ENCODE results near the gene CTNNBIP1. TPM values are rescaled to one million over a fixed set of nuclear protein-coding genes. Genes with fewer than 3 reads are reported as not detected.

The CTNNBIP1 gene
- total RNA-seq, 1 donor from 2014 or later, result 106 TPM

DNA sequence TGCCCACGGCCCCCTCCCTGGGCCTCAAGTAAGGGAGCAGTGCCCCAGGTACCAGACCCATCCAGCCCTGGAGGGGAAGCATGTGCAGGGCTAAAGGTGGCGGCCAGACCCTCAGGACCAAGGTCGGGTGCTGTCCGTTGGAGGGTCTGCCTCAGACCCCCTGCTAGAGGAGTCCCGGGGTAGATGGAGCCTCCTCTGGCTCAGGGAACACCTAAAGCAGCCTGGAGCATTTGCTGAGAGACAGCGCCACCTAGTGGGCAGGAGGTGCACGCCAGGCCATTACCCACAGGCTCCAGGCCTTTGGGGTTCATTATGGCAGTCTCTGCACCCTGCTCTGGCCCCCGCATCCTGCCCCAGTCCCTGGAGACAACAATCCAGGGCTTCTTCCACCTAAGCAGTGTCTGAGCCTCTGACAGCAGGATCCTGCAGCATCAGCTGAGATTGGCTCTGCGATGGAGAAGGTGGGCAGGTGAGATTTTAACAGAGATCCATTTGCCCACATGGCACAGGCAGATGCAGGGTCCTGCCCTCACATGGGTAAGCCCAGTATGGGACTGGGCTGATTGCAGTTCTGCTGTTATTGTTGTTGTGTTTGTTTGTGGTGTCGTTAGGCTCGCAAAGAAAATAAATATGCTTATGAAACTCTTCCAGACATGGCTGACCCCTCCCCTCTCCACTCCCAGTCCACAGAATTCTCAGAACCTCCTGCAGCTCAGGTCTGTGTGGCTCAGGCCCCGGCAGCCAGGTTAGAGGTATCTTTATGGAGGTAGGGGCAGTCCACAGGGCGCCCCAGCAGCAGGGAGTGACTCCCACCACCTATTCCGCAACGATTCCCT, 42.4 kb downstream of the CTNNBIP1 start:
- TF ChIP-seq, protein P1, sequence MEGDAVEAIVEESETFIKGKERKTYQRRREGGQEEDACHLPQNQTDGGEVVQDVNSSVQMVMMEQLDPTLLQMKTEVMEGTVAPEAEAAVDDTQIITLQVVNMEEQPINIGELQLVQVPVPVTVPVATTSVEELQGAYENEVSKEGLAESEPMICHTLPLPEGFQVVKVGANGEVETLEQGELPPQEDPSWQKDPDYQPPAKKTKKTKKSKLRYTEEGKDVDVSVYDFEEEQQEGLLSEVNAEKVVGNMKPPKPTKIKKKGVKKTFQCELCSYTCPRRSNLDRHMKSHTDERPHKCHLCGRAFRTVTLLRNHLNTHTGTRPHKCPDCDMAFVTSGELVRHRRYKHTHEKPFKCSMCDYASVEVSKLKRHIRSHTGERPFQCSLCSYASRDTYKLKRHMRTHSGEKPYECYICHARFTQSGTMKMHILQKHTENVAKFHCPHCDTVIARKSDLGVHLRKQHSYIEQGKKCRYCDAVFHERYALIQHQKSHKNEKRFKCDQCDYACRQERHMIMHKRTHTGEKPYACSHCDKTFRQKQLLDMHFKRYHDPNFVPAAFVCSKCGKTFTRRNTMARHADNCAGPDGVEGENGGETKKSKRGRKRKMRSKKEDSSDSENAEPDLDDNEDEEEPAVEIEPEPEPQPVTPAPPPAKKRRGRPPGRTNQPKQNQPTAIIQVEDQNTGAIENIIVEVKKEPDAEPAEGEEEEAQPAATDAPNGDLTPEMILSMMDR (IDR thresholded peaks at IDR 0.05; ENCODE audit: unreplicated experiment), result peak; percentile 97
- H3K36me3 Mint-ChIP-seq (ENCODE audit: low read depth, unreplicated experiment), result peaks cover 4% of the 10 kb centered on the region
- no peak overlapping the region for H3K4me3 Mint-ChIP-seq (ENCODE audit: unreplicated experiment)

DNA sequence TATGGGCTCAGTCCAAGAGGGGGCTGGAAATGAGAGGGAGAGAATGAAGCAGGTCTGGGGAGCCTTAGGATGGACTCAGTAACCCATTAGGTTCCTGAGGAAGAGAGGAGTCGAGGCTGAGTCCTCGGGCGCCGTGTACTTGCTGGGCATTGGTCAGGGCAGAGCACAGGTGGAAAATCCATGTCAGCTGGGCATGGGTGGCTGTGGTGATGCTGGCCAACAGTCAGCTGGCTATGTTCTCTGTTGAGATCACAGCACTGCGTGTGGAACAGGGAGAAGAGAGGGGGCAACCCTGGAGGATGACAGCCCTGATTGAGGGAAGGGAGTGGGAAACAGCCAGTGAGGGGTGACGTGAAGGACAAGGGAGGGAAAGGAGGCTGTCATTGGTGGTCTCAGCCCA, 43.2 kb downstream of the CTNNBIP1 start:
- Mint-ChIP-seq H3K36me3 (ENCODE audit: low read depth, unreplicated experiment) (peaks cover 4% of the 10 kb centered on the region), H3K27me3 (ENCODE audit: unreplicated experiment) (peaks cover 4% of the 10 kb centered on the region), H3K27ac (ENCODE audit: unreplicated experiment) (peak overlapping the region; percentile 1), H3K4me1 (ENCODE audit: unreplicated experiment) (peaks cover 4% of the 10 kb centered on the region), H3K9me3 (ENCODE audit: unreplicated experiment) (no peaks in the 10 kb centered on the region), H3K4me3 (ENCODE audit: unreplicated experiment) (peak overlapping the region; percentile 23)
- no peak for DNase-seq (ENCODE audit: low spot score)
- TF ChIP-seq, protein P1 (IDR thresholded peaks at IDR 0.05; ENCODE audit: unreplicated experiment), result no peak

More for the DNA sequence above, 42.4 kb downstream of the CTNNBIP1 start:
- Mint-ChIP-seq H3K9me3 (ENCODE audit: unreplicated experiment) (no peaks in the 10 kb centered on the region), H3K27me3 (ENCODE audit: unreplicated experiment) (peaks cover 4% of the 10 kb centered on the region), H3K4me1 (ENCODE audit: unreplicated experiment) (peaks cover 4% of the 10 kb centered on the region), H3K27ac (ENCODE audit: unreplicated experiment) (no peak overlapping the region)
- peak; percentile 86 for DNase-seq (ENCODE audit: low spot score)

DNA sequence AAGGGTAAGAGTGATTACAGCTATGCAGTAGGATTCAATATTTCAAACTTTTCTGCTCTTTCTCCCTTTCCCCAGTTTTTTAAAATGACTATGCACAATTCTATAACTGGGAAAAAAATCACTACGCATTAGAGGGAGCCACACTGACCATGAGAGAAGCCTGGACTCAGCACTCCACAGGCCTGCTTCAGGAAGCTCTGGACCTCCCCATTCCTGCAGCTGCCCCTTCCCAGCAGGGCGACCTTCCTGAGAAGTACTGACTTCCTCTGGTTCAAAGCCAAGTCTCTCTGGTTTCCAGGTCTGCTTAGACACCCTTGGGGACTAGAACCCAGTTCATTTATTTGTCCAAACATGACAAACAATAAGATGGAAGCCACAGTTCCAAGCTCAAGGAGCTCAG, 44.3 kb downstream of the CTNNBIP1 start:
- peaks cover 4% of the 10 kb centered on the region for H3K4me1 Mint-ChIP-seq (ENCODE audit: unreplicated experiment)
- TF ChIP-seq, protein P1 (IDR thresholded peaks at IDR 0.05; ENCODE audit: unreplicated experiment), result no peak
- H3K36me3 Mint-ChIP-seq (ENCODE audit: low read depth, unreplicated experiment), result peaks cover 4% of the 10 kb centered on the region
- DNase-seq (ENCODE audit: low spot score), result no peak
- no peak overlapping the region for H3K4me3 Mint-ChIP-seq (ENCODE audit: unreplicated experiment)
- H3K9me3 Mint-ChIP-seq (ENCODE audit: unreplicated experiment), result no peaks in the 10 kb centered on the region
- H3K27ac Mint-ChIP-seq (ENCODE audit: unreplicated experiment), result peak overlapping the region; percentile 48
- peaks cover 4% of the 10 kb centered on the region for H3K27me3 Mint-ChIP-seq (ENCODE audit: unreplicated experiment)

DNA sequence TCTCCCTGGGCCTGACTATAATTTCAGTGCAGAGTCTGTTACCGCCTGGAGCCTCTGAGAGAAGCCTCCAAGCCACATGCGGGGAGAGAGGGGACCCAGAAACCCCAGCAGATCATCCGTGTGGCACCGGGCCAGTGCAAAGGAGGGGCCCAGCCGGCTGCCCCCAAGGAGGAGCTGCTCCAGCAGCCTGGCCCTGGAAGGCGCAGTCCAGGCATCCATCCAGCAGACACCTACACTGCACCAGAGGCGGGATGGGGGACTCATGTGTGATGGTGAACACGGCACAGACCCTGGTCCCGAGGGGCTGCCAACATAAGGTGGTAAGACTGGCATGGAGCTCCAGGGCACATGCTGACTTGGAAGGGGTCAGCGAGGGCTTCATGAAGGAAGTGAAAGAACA, 46.7 kb downstream of the CTNNBIP1 start:
- Mint-ChIP-seq H3K27ac (ENCODE audit: unreplicated experiment) (no peak overlapping the region), H3K4me1 (ENCODE audit: unreplicated experiment) (peaks cover 16% of the 10 kb centered on the region), H3K4me3 (ENCODE audit: unreplicated experiment) (peak overlapping the region; percentile 14), H3K27me3 (ENCODE audit: unreplicated experiment) (peaks cover 4% of the 10 kb centered on the region), H3K9me3 (ENCODE audit: unreplicated experiment) (no peaks in the 10 kb centered on the region), H3K36me3 (ENCODE audit: low read depth, unreplicated experiment) (peaks cover 7% of the 10 kb centered on the region)
- no peak for DNase-seq (ENCODE audit: low spot score)
- TF ChIP-seq, protein P1 (IDR thresholded peaks at IDR 0.05; ENCODE audit: unreplicated experiment), result no peak

DNA sequence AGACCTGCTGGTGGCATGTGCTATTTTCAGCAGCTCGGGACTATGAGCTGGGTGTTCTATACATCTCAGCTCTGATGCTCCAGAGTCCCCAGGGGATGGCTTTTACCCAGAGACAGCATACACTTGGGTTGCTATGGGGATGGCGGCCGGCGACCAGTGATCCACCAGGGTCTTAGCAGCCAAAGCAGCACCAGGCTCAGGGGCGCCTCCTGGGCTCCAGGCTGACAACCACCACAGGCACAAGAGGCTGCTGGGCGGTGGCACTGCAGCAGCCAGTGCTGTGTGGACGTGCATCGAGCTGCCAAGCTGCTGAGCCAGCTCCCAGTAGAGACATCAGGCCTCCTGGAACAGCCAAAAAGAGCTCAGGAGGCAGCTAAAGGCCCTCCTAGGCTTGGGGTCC, 48.7 kb downstream of the CTNNBIP1 start:
- no peaks in the 10 kb centered on the region for H3K9me3 Mint-ChIP-seq (ENCODE audit: unreplicated experiment)
- no peak for DNase-seq (ENCODE audit: low spot score)
- no peak overlapping the region for H3K27ac Mint-ChIP-seq (ENCODE audit: unreplicated experiment)
- peaks cover 16% of the 10 kb centered on the region for H3K4me1 Mint-ChIP-seq (ENCODE audit: unreplicated experiment)
- peaks cover 2% of the 10 kb centered on the region for H3K27me3 Mint-ChIP-seq (ENCODE audit: unreplicated experiment)
- H3K36me3 Mint-ChIP-seq (ENCODE audit: low read depth, unreplicated experiment), result peaks cover 12% of the 10 kb centered on the region
- no peak overlapping the region for H3K4me3 Mint-ChIP-seq (ENCODE audit: unreplicated experiment)
- TF ChIP-seq, protein P1 (IDR thresholded peaks at IDR 0.05; ENCODE audit: unreplicated experiment), result no peak
